ENCODE measurements around the gene DDX24. TPM values are rescaled to one million over a fixed set of nuclear protein-coding genes. Genes with fewer than 3 reads are reported as not detected.

Gene DDX24
- total RNA-seq, 4 donors from 2014 or later = 182 to 252 (median 201) TPM

DNA sequence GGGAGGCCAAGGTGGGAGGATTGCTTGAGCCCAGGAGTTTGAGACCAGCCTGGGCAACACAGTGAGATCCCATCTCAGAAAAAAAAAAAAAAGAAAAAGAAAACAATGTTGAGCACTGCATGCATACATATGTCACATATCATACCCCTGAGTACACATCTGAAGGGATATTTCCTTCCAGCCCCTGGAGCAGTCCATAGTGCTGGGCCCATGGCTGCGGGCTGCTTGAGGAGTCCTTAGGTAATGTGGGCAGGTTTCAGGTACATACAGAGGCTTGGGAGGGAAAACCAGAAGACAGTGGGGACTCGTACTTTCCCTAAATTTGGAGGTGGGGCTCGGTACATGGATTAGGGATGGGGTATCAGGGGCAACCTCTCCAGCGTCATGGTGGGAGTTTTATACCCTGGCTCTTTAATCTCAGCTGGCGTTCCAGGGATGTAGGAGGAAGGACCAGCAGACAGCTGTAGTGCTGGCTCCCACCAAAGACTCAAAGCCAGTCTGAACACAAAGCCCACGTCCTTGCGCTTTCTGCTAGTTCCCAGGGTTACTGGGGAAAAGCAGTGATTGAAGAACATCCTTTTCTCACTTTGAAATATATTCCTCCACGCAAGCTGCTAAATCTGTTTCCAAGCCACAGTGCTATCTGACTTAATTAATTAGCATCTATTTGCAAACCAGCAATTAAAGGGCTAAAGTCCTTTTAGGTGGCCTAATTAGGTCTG lies 49.7 kb downstream of the DDX24 start:
- Histone ChIP-seq H3K9me3 (no peaks in the 10 kb centered on the region), H3K36me3 (no peaks in the 10 kb centered on the region), H3K27ac (no peak overlapping the region), H3K27me3 (no peaks in the 10 kb centered on the region), H3K4me3 (no peak overlapping the region), H3K4me1 (peaks cover 0 to 16% (median 8%) of the 10 kb centered on the region in 3 donors)
- TF ChIP-seq POLR2AphosphoS5 (IDR thresholded peaks at IDR 0.05) (no peak), POLR2A (IDR thresholded peaks at IDR 0.05) (no peak), EP300 (IDR thresholded peaks at IDR 0.05) (no peak)
- TF ChIP-seq, protein P1, sequence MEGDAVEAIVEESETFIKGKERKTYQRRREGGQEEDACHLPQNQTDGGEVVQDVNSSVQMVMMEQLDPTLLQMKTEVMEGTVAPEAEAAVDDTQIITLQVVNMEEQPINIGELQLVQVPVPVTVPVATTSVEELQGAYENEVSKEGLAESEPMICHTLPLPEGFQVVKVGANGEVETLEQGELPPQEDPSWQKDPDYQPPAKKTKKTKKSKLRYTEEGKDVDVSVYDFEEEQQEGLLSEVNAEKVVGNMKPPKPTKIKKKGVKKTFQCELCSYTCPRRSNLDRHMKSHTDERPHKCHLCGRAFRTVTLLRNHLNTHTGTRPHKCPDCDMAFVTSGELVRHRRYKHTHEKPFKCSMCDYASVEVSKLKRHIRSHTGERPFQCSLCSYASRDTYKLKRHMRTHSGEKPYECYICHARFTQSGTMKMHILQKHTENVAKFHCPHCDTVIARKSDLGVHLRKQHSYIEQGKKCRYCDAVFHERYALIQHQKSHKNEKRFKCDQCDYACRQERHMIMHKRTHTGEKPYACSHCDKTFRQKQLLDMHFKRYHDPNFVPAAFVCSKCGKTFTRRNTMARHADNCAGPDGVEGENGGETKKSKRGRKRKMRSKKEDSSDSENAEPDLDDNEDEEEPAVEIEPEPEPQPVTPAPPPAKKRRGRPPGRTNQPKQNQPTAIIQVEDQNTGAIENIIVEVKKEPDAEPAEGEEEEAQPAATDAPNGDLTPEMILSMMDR (IDR thresholded peaks at IDR 0.05) = no peak
- WGBS, 2 donors (ENCODE audit: low coverage in 1 of 2) = 86 to 88% methylated on average over 6 to 8 of the region's 8 CpGs
- ATAC-seq = no peak

GRCh38 chr14:94030571-94030970 lies 50.4 kb downstream of the DDX24 start:
- ATAC-seq = no peak
- TF ChIP-seq EP300 (IDR thresholded peaks at IDR 0.05) (no peak), POLR2A (IDR thresholded peaks at IDR 0.05) (no peak), POLR2AphosphoS5 (IDR thresholded peaks at IDR 0.05) (no peak)
- TF ChIP-seq, protein P1 (IDR thresholded peaks at IDR 0.05) = no peak
- Histone ChIP-seq H3K27ac (no peak overlapping the region), H3K36me3 (no peaks in the 10 kb centered on the region), H3K4me3 (no peak overlapping the region), H3K27me3 (no peaks in the 10 kb centered on the region), H3K9me3 (no peaks in the 10 kb centered on the region), H3K4me1 (peaks cover 0 to 20% (median 8%) of the 10 kb centered on the region in 3 donors)
- 84 to 86% methylated on average over 6 to 8 of the region's 14 CpGs for WGBS, 2 donors (ENCODE audit: low coverage in 1 of 2)

DNA sequence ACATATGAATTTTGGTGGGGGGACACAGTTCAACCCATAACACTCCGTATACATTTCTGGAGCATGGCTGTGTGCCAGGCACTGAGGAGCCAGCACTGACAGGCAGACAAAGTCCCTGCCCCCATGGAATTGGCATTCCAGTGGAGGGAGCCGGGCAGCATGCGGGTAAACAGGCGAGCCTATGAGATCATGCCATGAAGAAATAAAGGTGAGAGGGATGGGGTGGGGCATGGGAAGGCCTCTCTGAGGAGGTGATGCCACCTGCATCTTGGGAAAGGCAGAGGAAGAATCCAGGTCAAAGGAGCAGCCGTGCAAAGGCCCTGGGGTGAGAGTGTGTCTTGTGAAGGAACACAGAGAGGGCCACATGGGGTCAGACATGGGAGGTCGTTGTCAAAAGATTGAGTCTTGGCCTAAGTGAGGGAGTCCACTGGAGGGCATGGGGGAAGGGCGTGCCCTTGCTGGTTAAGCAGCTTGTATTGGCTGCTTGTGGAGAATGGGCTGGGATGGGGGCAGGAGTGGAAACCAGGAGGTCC lies 51.3 kb downstream of the DDX24 start:
- ATAC-seq = no peak
- Histone ChIP-seq H3K27me3 (no peaks in the 10 kb centered on the region), H3K36me3 (no peaks in the 10 kb centered on the region), H3K4me1 (peaks cover 0 to 21% (median 8%) of the 10 kb centered on the region in 3 donors), H3K4me3 (no peak overlapping the region), H3K27ac (no peak overlapping the region), H3K9me3 (no peaks in the 10 kb centered on the region)
- WGBS, 2 donors (ENCODE audit: low coverage in 1 of 2) = 88 to 96% methylated on average over 2 to 3 of the region's 7 CpGs
- TF ChIP-seq POLR2A (IDR thresholded peaks at IDR 0.05) (no peak), EP300 (IDR thresholded peaks at IDR 0.05) (no peak), POLR2AphosphoS5 (IDR thresholded peaks at IDR 0.05) (no peak)
- TF ChIP-seq, protein P1 (IDR thresholded peaks at IDR 0.05) = no peak

DNA sequence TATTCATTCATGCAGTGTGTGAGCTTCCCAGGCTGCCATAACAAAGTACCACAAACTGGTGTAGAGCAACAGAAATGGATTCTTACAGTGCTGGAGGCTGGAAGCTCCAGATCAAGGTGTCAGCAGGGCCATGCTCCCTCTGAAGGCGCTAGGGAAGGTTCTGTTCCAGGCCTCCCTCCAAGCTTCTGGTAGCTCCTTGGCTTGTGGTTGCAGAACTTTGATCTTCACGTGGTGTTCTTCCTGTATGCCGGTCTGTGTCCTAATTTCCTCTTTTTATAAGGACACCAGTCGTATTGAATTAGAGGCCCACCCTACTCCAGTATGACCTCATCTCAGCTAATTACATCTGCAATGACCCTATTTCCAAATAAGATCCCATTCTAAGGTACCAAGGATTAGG lies 51.7 kb downstream of the DDX24 start:
- Histone ChIP-seq H3K27me3 (no peaks in the 10 kb centered on the region), H3K4me1 (peaks cover 0 to 21% (median 8%) of the 10 kb centered on the region in 3 donors), H3K4me3 (no peak overlapping the region), H3K36me3 (no peaks in the 10 kb centered on the region), H3K9me3 (no peaks in the 10 kb centered on the region), H3K27ac (no peak overlapping the region)
- no peak for ATAC-seq
- TF ChIP-seq POLR2A (IDR thresholded peaks at IDR 0.05) (no peak), POLR2AphosphoS5 (IDR thresholded peaks at IDR 0.05) (no peak), EP300 (IDR thresholded peaks at IDR 0.05) (no peak)
- TF ChIP-seq, protein P1 (IDR thresholded peaks at IDR 0.05) = no peak
- 86 to 90% methylated on average over 3 to 4 of the region's 4 CpGs for WGBS, 2 donors (ENCODE audit: low coverage in 1 of 2)

DNA sequence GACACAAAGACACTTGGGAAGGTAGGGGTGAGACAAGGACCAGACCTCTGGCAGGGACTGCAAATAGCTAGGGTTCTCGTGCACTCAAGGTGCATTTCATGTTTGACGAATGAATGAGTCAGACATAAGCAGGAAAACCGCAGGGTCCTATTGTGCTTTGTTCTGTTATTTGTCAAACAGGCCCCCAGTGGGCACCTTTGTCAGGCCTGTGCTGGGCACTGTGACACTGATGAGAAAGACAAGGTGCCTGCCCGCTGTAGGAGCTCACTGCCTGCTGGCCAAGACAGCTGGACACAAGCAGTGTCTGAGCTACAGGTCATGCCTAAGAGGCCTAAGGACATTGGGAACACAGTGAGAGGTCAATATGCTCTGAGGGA lies 52.6 kb downstream of the DDX24 start:
- peaks cover 0 to 21% (median 8%) of the 10 kb centered on the region in 3 donors for H3K4me1 ChIP-seq
- no peak overlapping the region for H3K4me3 ChIP-seq
- no peaks in the 10 kb centered on the region for H3K36me3 ChIP-seq
- WGBS, 2 donors (ENCODE audit: low coverage in 1 of 2) = 83% methylated on average over 2 of the region's 4 CpGs; no CpG with 5 or more reads in 1 of the 2 donors
- TF ChIP-seq EP300 (IDR thresholded peaks at IDR 0.05) (no peak), POLR2A (IDR thresholded peaks at IDR 0.05) (no peak), POLR2AphosphoS5 (IDR thresholded peaks at IDR 0.05) (no peak)
- TF ChIP-seq, protein P1 (IDR thresholded peaks at IDR 0.05) = no peak
- H3K27ac ChIP-seq = no peak overlapping the region
- no peaks in the 10 kb centered on the region for H3K27me3 ChIP-seq
- no peaks in the 10 kb centered on the region for H3K9me3 ChIP-seq
- ATAC-seq = no peak

Data from gastroesophageal sphincter (tissue), 4 donors.